Measurements from ENCODE around the gene MYO3B.

The MYO3B gene

GRCh38 chr2:170143045-170143717 is 34.8 kb upstream of the MYO3B start:
- TF ChIP-seq SIN3A (IDR thresholded peaks at IDR 0.05; ENCODE audit: borderline replicate concordance, insufficient read depth, low read length) (no peak), TAF1 (IDR thresholded peaks at IDR 0.05; ENCODE audit: borderline replicate concordance, insufficient read depth, low read length) (no peak), POLR2AphosphoS5 (IDR thresholded peaks at IDR 0.05; ENCODE audit: low read depth, low read length) (no peak), FOXP2 (optimal IDR thresholded peaks at IDR 0.05; ENCODE audit: borderline replicate concordance, extremely low read depth, extremely low read length, insufficient read depth) (no peak)
- TF ChIP-seq, protein P1, sequence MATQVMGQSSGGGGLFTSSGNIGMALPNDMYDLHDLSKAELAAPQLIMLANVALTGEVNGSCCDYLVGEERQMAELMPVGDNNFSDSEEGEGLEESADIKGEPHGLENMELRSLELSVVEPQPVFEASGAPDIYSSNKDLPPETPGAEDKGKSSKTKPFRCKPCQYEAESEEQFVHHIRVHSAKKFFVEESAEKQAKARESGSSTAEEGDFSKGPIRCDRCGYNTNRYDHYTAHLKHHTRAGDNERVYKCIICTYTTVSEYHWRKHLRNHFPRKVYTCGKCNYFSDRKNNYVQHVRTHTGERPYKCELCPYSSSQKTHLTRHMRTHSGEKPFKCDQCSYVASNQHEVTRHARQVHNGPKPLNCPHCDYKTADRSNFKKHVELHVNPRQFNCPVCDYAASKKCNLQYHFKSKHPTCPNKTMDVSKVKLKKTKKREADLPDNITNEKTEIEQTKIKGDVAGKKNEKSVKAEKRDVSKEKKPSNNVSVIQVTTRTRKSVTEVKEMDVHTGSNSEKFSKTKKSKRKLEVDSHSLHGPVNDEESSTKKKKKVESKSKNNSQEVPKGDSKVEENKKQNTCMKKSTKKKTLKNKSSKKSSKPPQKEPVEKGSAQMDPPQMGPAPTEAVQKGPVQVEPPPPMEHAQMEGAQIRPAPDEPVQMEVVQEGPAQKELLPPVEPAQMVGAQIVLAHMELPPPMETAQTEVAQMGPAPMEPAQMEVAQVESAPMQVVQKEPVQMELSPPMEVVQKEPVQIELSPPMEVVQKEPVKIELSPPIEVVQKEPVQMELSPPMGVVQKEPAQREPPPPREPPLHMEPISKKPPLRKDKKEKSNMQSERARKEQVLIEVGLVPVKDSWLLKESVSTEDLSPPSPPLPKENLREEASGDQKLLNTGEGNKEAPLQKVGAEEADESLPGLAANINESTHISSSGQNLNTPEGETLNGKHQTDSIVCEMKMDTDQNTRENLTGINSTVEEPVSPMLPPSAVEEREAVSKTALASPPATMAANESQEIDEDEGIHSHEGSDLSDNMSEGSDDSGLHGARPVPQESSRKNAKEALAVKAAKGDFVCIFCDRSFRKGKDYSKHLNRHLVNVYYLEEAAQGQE (IDR thresholded peaks at IDR 0.05; ENCODE audit: insufficient read depth in 1 of 2, low read depth in 2 of 2, low read length in 2 of 2): no peak

DNA sequence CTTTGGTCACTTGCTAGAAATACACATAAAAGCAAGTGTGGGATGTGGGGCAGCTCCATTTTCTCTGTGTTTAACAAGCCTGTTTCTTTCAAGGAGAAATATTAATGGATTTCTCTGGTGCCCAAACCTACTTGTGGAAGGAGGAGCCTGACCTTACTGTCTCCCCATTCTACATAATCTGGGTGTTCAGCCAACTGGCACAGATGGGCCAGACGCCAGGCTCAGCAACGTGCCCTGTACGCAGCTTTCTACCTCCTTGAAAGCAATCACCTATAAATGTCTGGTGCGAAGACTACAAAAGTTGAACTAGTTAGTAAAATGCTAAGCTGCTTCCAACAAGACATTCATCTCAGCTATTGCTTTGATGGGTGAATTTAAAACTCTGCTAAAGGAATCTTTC is 33.2 kb upstream of the MYO3B start:
- TF ChIP-seq FOXP2 (optimal IDR thresholded peaks at IDR 0.05; ENCODE audit: borderline replicate concordance, extremely low read depth, extremely low read length, insufficient read depth): no peak
- no peak for TF ChIP-seq POLR2AphosphoS5 (IDR thresholded peaks at IDR 0.05; ENCODE audit: low read depth, low read length)
- TF ChIP-seq TAF1 (IDR thresholded peaks at IDR 0.05; ENCODE audit: borderline replicate concordance, insufficient read depth, low read length): no peak
- TF ChIP-seq, protein P1 (IDR thresholded peaks at IDR 0.05; ENCODE audit: insufficient read depth in 1 of 2, low read depth in 2 of 2, low read length in 2 of 2): no peak
- no peak for TF ChIP-seq SIN3A (IDR thresholded peaks at IDR 0.05; ENCODE audit: borderline replicate concordance, insufficient read depth, low read length)

GRCh38 chr2:170145191-170145590 is 32.8 kb upstream of the MYO3B start:
- TF ChIP-seq POLR2AphosphoS5 (IDR thresholded peaks at IDR 0.05; ENCODE audit: low read depth, low read length) (no peak), FOXP2 (optimal IDR thresholded peaks at IDR 0.05; ENCODE audit: borderline replicate concordance, extremely low read depth, extremely low read length, insufficient read depth) (no peak), SIN3A (IDR thresholded peaks at IDR 0.05; ENCODE audit: borderline replicate concordance, insufficient read depth, low read length) (no peak)
- TF ChIP-seq, protein P1 (IDR thresholded peaks at IDR 0.05; ENCODE audit: insufficient read depth in 1 of 2, low read depth in 2 of 2, low read length in 2 of 2): no peak

- TF ChIP-seq FOXP2 (optimal IDR thresholded peaks at IDR 0.05; ENCODE audit: borderline replicate concordance, extremely low read depth, extremely low read length, insufficient read depth) (no peak), POLR2AphosphoS5 (IDR thresholded peaks at IDR 0.05; ENCODE audit: low read depth, low read length) (no peak), SIN3A (IDR thresholded peaks at IDR 0.05; ENCODE audit: borderline replicate concordance, insufficient read depth, low read length) (no peak)
- TF ChIP-seq, protein P1 (IDR thresholded peaks at IDR 0.05; ENCODE audit: insufficient read depth in 1 of 2, low read depth in 2 of 2, low read length in 2 of 2): no peak
Observed at GRCh38 chr2:170145675-170146432, 32.1 kb upstream of the MYO3B start.
